ENCODE measurements around the gene AARS2.

- TF ChIP-seq CTCF (IDR thresholded peaks at IDR 0.05 in 2 of 3, conservative IDR thresholded peaks at IDR 0.05 in 1 of 3; ENCODE audit: control insufficient read depth in 2 of 3, extremely low read depth in 1 of 3, insufficient read depth in 1 of 3, low read depth in 3 of 3, low read length in 3 of 3) = no peak
- TF ChIP-seq MAX (IDR thresholded peaks at IDR 0.05; ENCODE audit: low read depth, low read length) = no peak
- no peak for TF ChIP-seq YY1 (IDR thresholded peaks at IDR 0.05; ENCODE audit: low read depth, low read length)
- TF ChIP-seq BHLHE40 (IDR thresholded peaks at IDR 0.05; ENCODE audit: borderline replicate concordance in 1 of 2, low read depth in 2 of 2, low read length in 1 of 2) = no peak
- TF ChIP-seq POU2F2 (IDR thresholded peaks at IDR 0.05; ENCODE audit: borderline replicate concordance, low read depth, low read length) = no peak
- TF ChIP-seq SKIL (IDR thresholded peaks at IDR 0.05; ENCODE audit: low read depth, poor library complexity, severe bottlenecking) = no peak
- no peak for TF ChIP-seq FOXK2 (IDR thresholded peaks at IDR 0.05)
- no peak for TF ChIP-seq BACH1 (IDR thresholded peaks at IDR 0.05; ENCODE audit: borderline replicate concordance)
These were observed 14.9 kb downstream of the AARS2 start for GRCh38 chr6:44298055-44298803.
